BE2C (cell line): ENCODE results near the gene ASPSCR1.

Source experiments
- DNase-seq: peaks from one replicate; pipeline ENCODE4 v3.0.0-alpha.2; 2020
- H3K27me3 ChIP-seq: fragments of 250-450 bp; sonication (Bioruptor Pico); 2 replicates; pipeline ENCODE4 v1.5.1; 2020; ENCODE audit warnings: mild to moderate bottlenecking
- H3K36me3 ChIP-seq: fragments of 250-450 bp; sonication (Bioruptor Pico); 2 replicates; pipeline ENCODE4 v1.5.1; 2020; ENCODE audit warnings: mild to moderate bottlenecking
- H3K4me1 ChIP-seq: fragments of 250-450 bp; sonication (Bioruptor Pico); 2 replicates; pipeline ENCODE4 v1.5.1; 2020
- H3K4me3 ChIP-seq: 2 replicates; pipeline ENCODE4 v1.5.1; 2011; ENCODE audit warnings: low read depth, low read length
- H3K9me3 ChIP-seq: fragments of 250-450 bp; sonication (Bioruptor Pico); 2 replicates; pipeline ENCODE4 v1.5.1; 2020
- CTCF ChIP-seq: IDR thresholded peaks from 2 replicates; pipeline ENCODE4 v1.5.1; 2012; ENCODE audit warnings: mild to moderate bottlenecking, low read depth, low read length

ASPSCR1 gene

GRCh38 chr17:82065638-82066303 is 88.3 kb downstream of the ASPSCR1 start, which contains the start of gene DUS1L:
Gene DUS1L (minus strand): TSS chr17:82065804. CDS start chr17:82065059, 745 bp downstream.
- H3K4me1 ChIP-seq: no peaks in the 10 kb centered on the region
- TF ChIP-seq CTCF: no peak
- H3K9me3 ChIP-seq: no peaks in the 10 kb centered on the region
- no peaks in the 10 kb centered on the region for H3K27me3 ChIP-seq
- DNase-seq: peak; percentile 62
- H3K4me3 ChIP-seq: peak within 1 kb of the TSS; percentile 93
- H3K36me3 ChIP-seq: peaks cover 36% of the 10 kb centered on the region
